Measurements from ENCODE around the gene POMT2.

Gene POMT2

GRCh38 chr14:77260631-77261030, 60.1 kb downstream of the POMT2 start:
- no peak for TF ChIP-seq CTCF (conservative IDR thresholded peaks at IDR 0.05; ENCODE audit: low read depth)
- CTCF ChIA-PET, result no interaction called here
- DNase-seq (ENCODE audit: low spot score), result no peak
- POLR2A ChIA-PET (ENCODE audit: low non-redundant PET), result no interaction called here
- no peak overlapping the region for H3K27ac ChIP-seq

- POLR2A ChIA-PET (ENCODE audit: low non-redundant PET), result no interaction called here
- no peak for TF ChIP-seq CTCF (conservative IDR thresholded peaks at IDR 0.05; ENCODE audit: low read depth)
- no peak overlapping the region for H3K27ac ChIP-seq
- CTCF ChIA-PET, result no interaction called here
- no peak for DNase-seq (ENCODE audit: low spot score)
Measured at GRCh38 chr14:77260199-77260598, 60.5 kb downstream of the POMT2 start.

- DNase-seq (ENCODE audit: low spot score), result no peak
- no peak overlapping the region for H3K27ac ChIP-seq
- ChIA-PET POLR2A (ENCODE audit: low non-redundant PET) (no interaction called here), CTCF (no interaction called here)
- TF ChIP-seq CTCF (conservative IDR thresholded peaks at IDR 0.05; ENCODE audit: low read depth), result no peak
Measured at GRCh38 chr14:77259025-77259715, 61.5 kb downstream of the POMT2 start.

GRCh38 chr14:77258566-77258965, 62.1 kb downstream of the POMT2 start:
- POLR2A ChIA-PET (ENCODE audit: low non-redundant PET), result no interaction called here
- no peak for TF ChIP-seq CTCF (conservative IDR thresholded peaks at IDR 0.05; ENCODE audit: low read depth)
- DNase-seq (ENCODE audit: low spot score), result no peak
- no peak overlapping the region for H3K27ac ChIP-seq
- CTCF ChIA-PET, result interaction anchor here (0.6 kb wide), 1 partner anchor 47 kb away, joined by 3 read pairs; no protein-coding TSS in a partner anchor

- CTCF ChIA-PET, result no interaction called here
Measured at GRCh38 chr14:77257700-77258099, 63.0 kb downstream of the POMT2 start.

GRCh38 chr14:77256694-77257093, 64.0 kb downstream of the POMT2 start:
- no peak for TF ChIP-seq CTCF (conservative IDR thresholded peaks at IDR 0.05; ENCODE audit: low read depth)
- POLR2A ChIA-PET (ENCODE audit: low non-redundant PET), result no interaction called here
- H3K27ac ChIP-seq, result no peak overlapping the region
- DNase-seq (ENCODE audit: low spot score), result no peak
- CTCF ChIA-PET, result no interaction called here

More at GRCh38 chr14:77257700-77258099, 63.0 kb downstream of the POMT2 start:
- POLR2A ChIA-PET (ENCODE audit: low non-redundant PET), result no interaction called here
- H3K27ac ChIP-seq, result no peak overlapping the region
- no peak for DNase-seq (ENCODE audit: low spot score)
- TF ChIP-seq CTCF (conservative IDR thresholded peaks at IDR 0.05; ENCODE audit: low read depth), result no peak

Measured in RWPE1 (cell line).